Measurements from ENCODE around the gene C4orf54.

The C4orf54 gene

GRCh38 chr4:99651811-99652485, 5.7 kb downstream of the C4orf54 start:
- DNase-seq (ENCODE audit: low read depth in 2 of 2) = no peak

GRCh38 chr4:99651016-99651769, 6.4 kb downstream of the C4orf54 start:
- no peak for DNase-seq (ENCODE audit: low read depth in 2 of 2)

GRCh38 chr4:99649778-99650177, 7.8 kb downstream of the C4orf54 start:
- no peak for DNase-seq (ENCODE audit: low read depth in 2 of 2)

GRCh38 chr4:99649208-99649607, 8.4 kb downstream of the C4orf54 start:
- no peak for DNase-seq (ENCODE audit: low read depth in 2 of 2)

GRCh38 chr4:99648321-99648720, 9.3 kb downstream of the C4orf54 start:
- no peak for DNase-seq (ENCODE audit: low read depth in 2 of 2)

- DNase-seq (ENCODE audit: low read depth in 2 of 2) = no peak
Measured at GRCh38 chr4:99647071-99647470, 10.6 kb downstream of the C4orf54 start.

- DNase-seq (ENCODE audit: low read depth in 2 of 2) = no peak
Measured at GRCh38 chr4:99645638-99646037, 12.0 kb downstream of the C4orf54 start.

- DNase-seq (ENCODE audit: low read depth in 2 of 2) = no peak
Measured at GRCh38 chr4:99645036-99645435, 12.6 kb downstream of the C4orf54 start.

- no peak for DNase-seq (ENCODE audit: low read depth in 2 of 2)
Measured at GRCh38 chr4:99644453-99644852, 13.2 kb downstream of the C4orf54 start.

GRCh38 chr4:99642725-99643489, 14.7 kb downstream of the C4orf54 start:
- no peak for DNase-seq (ENCODE audit: low read depth in 2 of 2)

- no peak for DNase-seq (ENCODE audit: low read depth in 2 of 2)
Measured at GRCh38 chr4:99640676-99641075, 17.0 kb downstream of the C4orf54 start.

GRCh38 chr4:99637174-99637573, 20.5 kb downstream of the C4orf54 start:
- DNase-seq (ENCODE audit: low read depth in 2 of 2) = no peak

- no peak for DNase-seq (ENCODE audit: low read depth in 2 of 2)
Measured at GRCh38 chr4:99636422-99636821, 21.2 kb downstream of the C4orf54 start.

GRCh38 chr4:99635601-99636000, 22.0 kb downstream of the C4orf54 start:
- no peak for DNase-seq (ENCODE audit: low read depth in 2 of 2)

GRCh38 chr4:99634742-99635360, 22.8 kb downstream of the C4orf54 start:
- DNase-seq (ENCODE audit: low read depth in 2 of 2) = no peak

GRCh38 chr4:99633772-99634171, 23.9 kb downstream of the C4orf54 start:
- no peak for DNase-seq (ENCODE audit: low read depth in 2 of 2)

GRCh38 chr4:99630857-99631360, 26.7 kb downstream of the C4orf54 start:
- no peak for DNase-seq (ENCODE audit: low read depth in 2 of 2)

GRCh38 chr4:99629962-99630554, 27.6 kb downstream of the C4orf54 start:
- DNase-seq (ENCODE audit: low read depth in 2 of 2) = no peak

- no peak for DNase-seq (ENCODE audit: low read depth in 2 of 2)
Measured at GRCh38 chr4:99628040-99628439, 29.6 kb downstream of the C4orf54 start.

GRCh38 chr4:99625369-99625768, 32.3 kb downstream of the C4orf54 start:
- no peak for DNase-seq (ENCODE audit: low read depth in 2 of 2)

GRCh38 chr4:99624141-99624719, 33.4 kb downstream of the C4orf54 start:
- DNase-seq (ENCODE audit: low read depth in 2 of 2) = no peak

Measured in stimulated activated CD4-positive, alpha-beta T cell treated with anti-CD3 and anti-CD28 coated beads, Interleukin-12 subunit alpha, Interleukin-12 subunit beta, amount 100 ng/mL, for 24 hours (primary cell).